ENCODE measurements around the gene RHBDF1.

RHBDF1 gene

DNA sequence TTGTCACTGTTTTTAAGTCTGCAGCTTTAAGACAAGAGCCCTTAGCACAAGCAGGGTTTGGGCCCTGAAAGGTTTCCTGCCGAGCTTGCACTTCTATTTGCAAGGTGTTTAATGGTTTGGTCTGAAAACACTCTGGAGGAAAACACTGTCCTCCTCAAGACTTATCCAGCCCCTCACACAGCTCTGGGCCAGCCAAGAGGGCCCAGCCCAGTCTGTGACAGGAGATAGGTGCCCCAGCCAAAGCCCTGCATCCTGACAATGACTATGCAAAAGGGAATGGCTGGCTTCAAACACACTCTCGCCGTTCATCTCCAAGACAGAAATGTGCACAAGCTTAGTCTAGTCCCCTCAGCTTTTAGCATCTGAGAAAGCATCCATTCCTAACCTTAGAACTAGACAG lies 32.5 kb upstream of the RHBDF1 start:
- TF ChIP-seq CTCF (IDR thresholded peaks at IDR 0.05; ENCODE audit: control extremely low read depth, extremely low read depth, low read depth, missing control alignments) = no peak
- POLR2A ChIA-PET = no interaction called here
- DNase-seq (ENCODE audit: extremely low spot score) = no peak
- CTCF ChIA-PET = interaction anchor here (1.1 to 5.4 kb wide), 7 partner anchors 13 to 258 kb away, joined by 3 to 53 read pairs (median 5); no protein-coding TSS in a partner anchor

DNA sequence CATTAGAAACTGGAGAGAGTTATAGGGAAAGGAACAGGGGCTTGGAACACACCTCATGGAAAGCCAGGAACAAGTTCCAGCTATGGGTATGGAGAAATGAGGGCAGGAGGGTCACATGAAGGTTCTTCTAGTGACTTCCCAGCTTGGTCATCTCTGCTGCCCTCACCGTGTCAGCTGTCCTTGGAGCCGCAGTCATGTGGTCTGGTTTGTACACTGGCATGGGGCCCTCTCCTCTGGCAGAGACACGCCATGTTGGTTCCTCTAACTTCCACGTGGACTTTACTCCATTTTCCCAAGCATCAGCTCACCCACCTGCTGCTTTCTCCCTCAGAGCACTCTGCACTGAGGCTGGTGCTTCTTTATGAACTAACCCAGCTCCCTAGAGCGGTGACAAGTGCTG lies 31.9 kb upstream of the RHBDF1 start:
- POLR2A ChIA-PET = interaction anchor here (0.6 kb wide), 1 partner anchor 10 kb away, joined by 3 read pairs; no protein-coding TSS in a partner anchor
- no peak for DNase-seq (ENCODE audit: extremely low spot score)
- CTCF ChIA-PET = interaction anchor here (1.3 to 5.4 kb wide), 5 partner anchors 14 to 259 kb away, joined by 3 to 53 read pairs (median 5); no protein-coding TSS in a partner anchor
- no peak for TF ChIP-seq CTCF (IDR thresholded peaks at IDR 0.05; ENCODE audit: control extremely low read depth, extremely low read depth, low read depth, missing control alignments)

DNA sequence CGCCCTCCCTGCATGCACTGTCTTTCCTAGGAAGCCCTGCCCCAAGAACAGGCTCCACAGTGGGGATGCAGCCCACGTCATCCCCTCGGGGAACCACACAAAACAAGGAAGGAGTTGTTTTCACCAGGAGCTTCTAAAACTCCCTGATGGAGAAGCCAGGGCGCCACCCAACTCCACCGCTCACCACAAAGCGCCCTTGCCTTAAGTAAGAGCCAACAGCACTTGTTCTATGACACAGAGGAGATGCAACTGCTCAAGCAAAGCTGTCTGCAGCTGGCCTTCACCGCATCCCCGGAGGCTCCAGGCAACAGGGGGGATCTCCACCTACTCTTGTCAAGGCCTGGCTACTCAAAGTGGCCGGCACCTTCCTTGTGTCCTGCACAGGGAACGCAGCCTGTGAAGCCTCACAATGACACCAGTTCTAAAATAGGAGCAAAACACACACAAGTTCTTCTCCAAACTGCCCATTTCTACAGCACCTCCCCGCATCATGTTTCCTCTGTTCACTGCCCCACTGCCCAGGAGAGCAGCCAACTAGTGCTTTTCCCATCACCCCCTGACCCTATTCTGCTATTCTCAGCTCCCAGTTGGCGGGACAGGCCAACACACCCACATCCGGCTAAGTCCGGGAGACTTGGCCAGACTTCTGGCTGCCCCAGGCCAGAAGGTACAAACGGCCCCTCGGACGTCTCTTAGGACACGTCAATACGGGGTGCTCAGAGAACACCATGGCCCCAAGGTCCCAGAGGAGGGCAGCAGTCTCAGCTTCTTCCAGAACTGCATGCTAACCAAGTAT lies 29.8 kb upstream of the RHBDF1 start:
- ChIA-PET CTCF (interaction anchor here (1.1 kb wide), 1 partner anchor 37 kb away, joined by 5 read pairs; no protein-coding TSS in a partner anchor), POLR2A (no interaction called here)
- no peak for TF ChIP-seq CTCF (IDR thresholded peaks at IDR 0.05; ENCODE audit: control extremely low read depth, extremely low read depth, low read depth, missing control alignments)
- DNase-seq (ENCODE audit: extremely low spot score) = no peak

GRCh38 chr16:101586-101985 lies 29.2 kb upstream of the RHBDF1 start:
- TF ChIP-seq CTCF (IDR thresholded peaks at IDR 0.05; ENCODE audit: control extremely low read depth, extremely low read depth, low read depth, missing control alignments) = no peak
- CTCF ChIA-PET = interaction anchor here (1.1 kb wide), 1 partner anchor 36 kb away, joined by 5 read pairs; no protein-coding TSS in a partner anchor
- POLR2A ChIA-PET = no interaction called here
- DNase-seq (ENCODE audit: extremely low spot score) = no peak

- TF ChIP-seq CTCF (IDR thresholded peaks at IDR 0.05; ENCODE audit: control extremely low read depth, extremely low read depth, low read depth, missing control alignments) = no peak
- DNase-seq (ENCODE audit: extremely low spot score) = no peak
- POLR2A ChIA-PET = no interaction called here
- CTCF ChIA-PET = interaction anchor here (0.5 kb wide), 1 partner anchor 93 kb away, joined by 3 read pairs; no protein-coding TSS in a partner anchor
These were observed 28.6 kb upstream of the RHBDF1 start for GRCh38 chr16:100989-101388.

- CTCF ChIA-PET = interaction anchor here (1.4 to 18.3 kb wide), 7 partner anchors 26 to 252 kb away, joined by 4 to 701 read pairs (median 10); partner anchors contain the start of genes ARHGDIG, MPG and RHBDF1
- TF ChIP-seq CTCF (IDR thresholded peaks at IDR 0.05; ENCODE audit: control extremely low read depth, extremely low read depth, low read depth, missing control alignments) = no peak
- DNase-seq (ENCODE audit: extremely low spot score) = no peak
- POLR2A ChIA-PET = no interaction called here
These were observed 25.4 kb upstream of the RHBDF1 start for GRCh38 chr16:97822-98221.
